Smooth muscle cell (in vitro differentiated cells): ENCODE results near the gene SUSD4. TPM values are rescaled to one million over a fixed set of nuclear protein-coding genes. Genes with fewer than 3 reads are reported as not detected.

Experiments used
- DNase-seq: peaks from one replicate; lab custom pipeline; 2025; ENCODE audit not compliant: unreplicated experiment; lab: John Stamatoyannopoulos, UW
- H2AFZ ChIP-seq: fragments of 200-600 bp; sonication (generic); 2 replicates; pipeline ENCODE4 v1.6.0; 2016; ENCODE audit warnings: antibody characterized with exemption, low read depth, mild to moderate bottlenecking
- H3F3A ChIP-seq: fragments of 200-600 bp; sonication (generic); 2 replicates; pipeline ENCODE4 v1.6.0; 2017; ENCODE audit warnings: antibody characterized with exemption, low read depth
- H3K27ac ChIP-seq: fragments of 200-600 bp; sonication (generic); 2 replicates; pipeline ENCODE4 v1.5.1; 2016; ENCODE audit warnings: low read depth, mild to moderate bottlenecking
- H3K27me3 ChIP-seq: fragments of 200-600 bp; sonication (generic); 2 replicates; pipeline ENCODE4 v1.6.1; 2016; ENCODE audit warnings: low read depth, mild to moderate bottlenecking
- H3K36me3 ChIP-seq: fragments of 200-600 bp; sonication (generic); 2 replicates; pipeline ENCODE4 v1.5.1; 2016; ENCODE audit warnings: low read depth
- H3K4me1 ChIP-seq: fragments of 200-600 bp; sonication (generic); 2 replicates; pipeline ENCODE4 v1.5.1; 2016; ENCODE audit warnings: low read depth
- H3K4me2 ChIP-seq: fragments of 200-600 bp; sonication (generic); 2 replicates; pipeline ENCODE4 v1.6.0; 2016; ENCODE audit warnings: mild to moderate bottlenecking
- H3K4me3 ChIP-seq: fragments of 200-600 bp; sonication (generic); 2 replicates; pipeline ENCODE4 v1.5.1; 2016; ENCODE audit warnings: mild to moderate bottlenecking
- H3K79me2 ChIP-seq: fragments of 200-600 bp; sonication (generic); 2 replicates; pipeline ENCODE4 v1.6.0; 2016; ENCODE audit warnings: low read depth, mild to moderate bottlenecking
- H3K9ac ChIP-seq: fragments of 200-600 bp; sonication (generic); 2 replicates; pipeline ENCODE4 v1.6.0; 2016; ENCODE audit warnings: low read depth
- H3K9me3 ChIP-seq: fragments of 200-600 bp; sonication (generic); replicated peaks from 2 replicates; pipeline ENCODE4 v1.5.1; 2016; ENCODE audit warnings: low read depth
- H4K20me1 ChIP-seq: fragments of 200-600 bp; sonication (generic); 2 replicates; pipeline ENCODE4 v1.6.0; 2016; ENCODE audit warnings: low read depth
- WGBS: methylation state at CpG from one replicate; pipeline ENCODE4 v1.1.7; 2016; ENCODE audit warnings: low lambda C conversion rate; 5-methylcytosine and 5-hydroxymethylcytosine counted together
- polyA plus RNA-seq: library from polyadenylated mRNA; unstranded; fragments of >200 nt; fragmentation: Nextera tagmentation; extraction: Ambion mirVana; gene quantifications from 2 replicates; pipeline ENCODE4 v1.2.1, GENCODE V29; 2016
- total RNA-seq: library from RNA; depleted of rRNA; stranded (reverse); fragments of >200 nt; gene quantifications from 2 replicates; pipeline ENCODE4 v1.2.3, GENCODE V29; 2014
- TF ChIP-seq, protein P1 (sequence below): fragments of 200-600 bp; sonication (generic); IDR thresholded peaks from 2 replicates; pipeline ENCODE4 v1.5.1; 2017; ENCODE audit warnings: borderline replicate concordance, mild to moderate bottlenecking, antibody characterized with exemption; ENCODE audit not compliant: insufficient read depth, poor library complexity, severe bottlenecking

SUSD4 gene
- total and polyA plus RNA-seq, 2 experiments from 2014 or later, result 4.5 to 5.1 TPM

DNA sequence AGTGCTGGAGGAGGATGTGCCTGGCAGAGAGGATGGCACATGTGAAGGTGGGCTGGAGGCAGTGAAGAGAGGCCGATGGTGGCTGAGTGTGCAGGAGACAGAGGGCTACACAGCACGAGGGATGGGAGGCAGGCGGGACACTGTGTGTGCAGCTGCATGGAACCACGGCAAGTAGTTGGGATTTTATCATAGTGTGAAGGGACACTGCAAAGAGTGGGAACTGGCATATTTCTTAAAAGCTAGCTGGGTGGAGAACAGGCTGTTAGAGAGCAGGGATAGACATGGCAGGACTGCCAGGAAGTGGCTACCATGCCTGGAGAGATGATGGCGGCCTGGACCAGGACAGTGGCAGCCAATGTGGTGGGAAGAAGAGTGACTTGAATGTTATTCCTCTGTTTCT, 118.6 kb downstream of the SUSD4 start:
- H3F3A ChIP-seq, result no peaks in the 10 kb centered on the region
- H3K27ac ChIP-seq, result no peak overlapping the region
- no peaks in the 10 kb centered on the region for H4K20me1 ChIP-seq
- H3K27me3 ChIP-seq, result no peaks in the 10 kb centered on the region
- no peaks in the 10 kb centered on the region for H3K9me3 ChIP-seq
- DNase-seq, result no peak
- 95% methylated on average over 5 of the region's 5 CpGs for WGBS
- peaks cover 6% of the 10 kb centered on the region for H3K4me1 ChIP-seq
- TF ChIP-seq, protein P1, sequence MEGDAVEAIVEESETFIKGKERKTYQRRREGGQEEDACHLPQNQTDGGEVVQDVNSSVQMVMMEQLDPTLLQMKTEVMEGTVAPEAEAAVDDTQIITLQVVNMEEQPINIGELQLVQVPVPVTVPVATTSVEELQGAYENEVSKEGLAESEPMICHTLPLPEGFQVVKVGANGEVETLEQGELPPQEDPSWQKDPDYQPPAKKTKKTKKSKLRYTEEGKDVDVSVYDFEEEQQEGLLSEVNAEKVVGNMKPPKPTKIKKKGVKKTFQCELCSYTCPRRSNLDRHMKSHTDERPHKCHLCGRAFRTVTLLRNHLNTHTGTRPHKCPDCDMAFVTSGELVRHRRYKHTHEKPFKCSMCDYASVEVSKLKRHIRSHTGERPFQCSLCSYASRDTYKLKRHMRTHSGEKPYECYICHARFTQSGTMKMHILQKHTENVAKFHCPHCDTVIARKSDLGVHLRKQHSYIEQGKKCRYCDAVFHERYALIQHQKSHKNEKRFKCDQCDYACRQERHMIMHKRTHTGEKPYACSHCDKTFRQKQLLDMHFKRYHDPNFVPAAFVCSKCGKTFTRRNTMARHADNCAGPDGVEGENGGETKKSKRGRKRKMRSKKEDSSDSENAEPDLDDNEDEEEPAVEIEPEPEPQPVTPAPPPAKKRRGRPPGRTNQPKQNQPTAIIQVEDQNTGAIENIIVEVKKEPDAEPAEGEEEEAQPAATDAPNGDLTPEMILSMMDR, result no peak
- H3K4me3 ChIP-seq, result no peak overlapping the region
- no peaks in the 10 kb centered on the region for H3K36me3 ChIP-seq
- H3K9ac ChIP-seq, result no peak overlapping the region
- H3K79me2 ChIP-seq, result no peaks in the 10 kb centered on the region
- H3K4me2 ChIP-seq, result no peak overlapping the region
- no peak overlapping the region for H2AFZ ChIP-seq

GRCh38 chr1:223244366-223245103, 119.4 kb downstream of the SUSD4 start:
- no peak for DNase-seq
- Histone ChIP-seq H3K36me3 (no peaks in the 10 kb centered on the region), H4K20me1 (no peaks in the 10 kb centered on the region), H3K4me2 (no peak overlapping the region), H3K9ac (no peak overlapping the region), H3F3A (no peaks in the 10 kb centered on the region), H3K4me3 (no peak overlapping the region), H3K27ac (no peak overlapping the region), H2AFZ (no peak overlapping the region), H3K79me2 (no peaks in the 10 kb centered on the region), H3K27me3 (no peaks in the 10 kb centered on the region), H3K4me1 (peaks cover 6% of the 10 kb centered on the region), H3K9me3 (peaks cover under 1% of the 10 kb centered on the region)
- TF ChIP-seq, protein P1, result peak; percentile 17
- WGBS, result 81% methylated on average over 4 of the region's 4 CpGs

- no peak overlapping the region for H3K4me3 ChIP-seq
- no peak overlapping the region for H3K27ac ChIP-seq
- H3K4me2 ChIP-seq, result no peak overlapping the region
- no peak for DNase-seq
- 79% methylated on average over 6 of the region's 6 CpGs for WGBS
- peaks cover 6% of the 10 kb centered on the region for H3K4me1 ChIP-seq
- no peaks in the 10 kb centered on the region for H3K36me3 ChIP-seq
- H4K20me1 ChIP-seq, result no peaks in the 10 kb centered on the region
- no peak overlapping the region for H2AFZ ChIP-seq
- no peaks in the 10 kb centered on the region for H3F3A ChIP-seq
- TF ChIP-seq, protein P1, result no peak
- H3K9me3 ChIP-seq, result peaks cover 3% of the 10 kb centered on the region
- H3K9ac ChIP-seq, result no peak overlapping the region
- H3K27me3 ChIP-seq, result no peaks in the 10 kb centered on the region
- no peaks in the 10 kb centered on the region for H3K79me2 ChIP-seq
Measured at GRCh38 chr1:223243441-223244050, 120.4 kb downstream of the SUSD4 start.

DNA sequence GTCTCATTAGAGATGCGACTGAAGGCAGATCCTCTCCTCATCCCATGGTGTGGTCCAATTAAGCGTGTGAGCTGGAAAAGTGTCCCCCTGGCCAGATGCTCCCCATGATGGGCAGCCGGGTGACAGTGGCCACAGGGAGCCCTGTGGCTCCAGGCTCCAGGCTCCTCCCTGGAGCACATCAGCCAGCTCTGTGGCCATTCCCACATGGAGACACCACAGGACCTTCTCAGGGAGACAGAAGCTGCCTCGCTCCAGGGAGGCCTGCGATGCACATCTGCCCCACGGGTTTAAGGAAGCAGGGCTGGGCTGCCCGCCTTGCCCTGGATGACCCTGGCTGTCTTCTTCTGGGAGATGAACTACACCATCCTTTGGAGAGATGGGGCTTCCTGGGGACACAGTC, 121.0 kb downstream of the SUSD4 start:
- Histone ChIP-seq H2AFZ (no peak overlapping the region), H3K79me2 (no peaks in the 10 kb centered on the region), H3K27ac (no peak overlapping the region), H3K4me2 (no peak overlapping the region), H3F3A (no peaks in the 10 kb centered on the region), H3K9me3 (peaks cover 5% of the 10 kb centered on the region), H4K20me1 (no peaks in the 10 kb centered on the region), H3K27me3 (no peaks in the 10 kb centered on the region), H3K9ac (no peak overlapping the region), H3K4me3 (no peak overlapping the region), H3K36me3 (no peaks in the 10 kb centered on the region), H3K4me1 (peaks cover 6% of the 10 kb centered on the region)
- 96% methylated on average over 7 of the region's 7 CpGs for WGBS
- TF ChIP-seq, protein P1, result no peak
- no peak for DNase-seq
